Activated T-cell treated with anti-CD3 and anti-CD28 coated beads, Interleukin-2, amount 50 U/mL, for 1 hour (primary cell): ENCODE results near the gene DAB2IP.

ENCODE experiments used
- DNase-seq: peaks from one replicate; pipeline ENCODE4 v3.0.0-alpha.2; 2020

Gene DAB2IP

GRCh38 chr9:121821326-121821725 lies 169.9 kb downstream of the DAB2IP start:
- no peak for DNase-seq

- DNase-seq = no peak
These were observed 171.0 kb downstream of the DAB2IP start for GRCh38 chr9:121822093-121823085.

GRCh38 chr9:121823451-121824169 lies 172.2 kb downstream of the DAB2IP start:
- no peak for DNase-seq

- DNase-seq = no peak
These were observed 173.2 kb downstream of the DAB2IP start for GRCh38 chr9:121824651-121825030.

- no peak for DNase-seq
These were observed 173.7 kb downstream of the DAB2IP start for GRCh38 chr9:121825031-121825691.

GRCh38 chr9:121826711-121827110 lies 175.3 kb downstream of the DAB2IP start:
- no peak for DNase-seq

GRCh38 chr9:121827251-121827967 lies 176.0 kb downstream of the DAB2IP start:
- DNase-seq = no peak

GRCh38 chr9:121830441-121831140 lies 179.2 kb downstream of the DAB2IP start:
- no peak for DNase-seq

- DNase-seq = no peak
These were observed 180.4 kb downstream of the DAB2IP start for GRCh38 chr9:121831869-121832268.

GRCh38 chr9:121833061-121833460 lies 181.6 kb downstream of the DAB2IP start:
- no peak for DNase-seq
